GM20000 (cell line): Measurements from ENCODE around the gene GPR158.

Source experiments
- DNase-seq: peaks from one replicate; pipeline ENCODE4 v3.0.0; 2012; ENCODE audit warnings: low spot score
- CTCF ChIP-seq: IDR thresholded peaks from 2 replicates; pipeline ENCODE4 v1.5.1; 2012; ENCODE audit warnings: mild to moderate bottlenecking, control low read depth; ENCODE audit errors: extremely low read depth, missing control alignments

Gene GPR158

GRCh38 chr10:25280076-25280475 is 105.3 kb downstream of the GPR158 start:
- no peak for TF ChIP-seq CTCF
- no peak for DNase-seq

GRCh38 chr10:25280573-25280972 is 105.8 kb downstream of the GPR158 start:
- no peak for DNase-seq
- no peak for TF ChIP-seq CTCF

- TF ChIP-seq CTCF: no peak
- DNase-seq: no peak
These were observed 111.0 kb downstream of the GPR158 start for GRCh38 chr10:25285809-25286208.

- no peak for DNase-seq
- TF ChIP-seq CTCF: no peak
These were observed 113.4 kb downstream of the GPR158 start for GRCh38 chr10:25288181-25288580.

- no peak for DNase-seq
- TF ChIP-seq CTCF: no peak
These were observed 119.5 kb downstream of the GPR158 start for GRCh38 chr10:25294032-25294926.

GRCh38 chr10:25296324-25296723 is 121.5 kb downstream of the GPR158 start:
- no peak for DNase-seq
- no peak for TF ChIP-seq CTCF

- TF ChIP-seq CTCF: no peak
- DNase-seq: no peak
These were observed 122.7 kb downstream of the GPR158 start for GRCh38 chr10:25297466-25297865.
